HepG2 (cell line): ENCODE results near the gene TBC1D2B. TPM values are rescaled to one million over a fixed set of nuclear protein-coding genes. Genes with fewer than 3 reads are reported as not detected.

Experiments used
- ATAC-seq: fragments of 200-7000 bp; cut with Tn5 transposase; 3 replicates; pipeline ENCODE4 v1.9.1; 2020; ENCODE audit warnings: mild to moderate bottlenecking, moderate library complexity
- BruUV-seq: library from RNA; stranded (reverse); fragments of 400-500 nt; replicated peaks from 2 replicates; lab custom pipeline; 2021; lab: Mats Ljungman, UMichigan
- CTCF ChIA-PET: fragments of 300-600 bp; formaldehyde crosslinking; extraction: SDS; loops from one replicate; lab custom pipeline; 2021; ENCODE audit warnings: low total read pairs, inconsistent platforms, low intra/inter-chr PET ratio; lab: Yijun Ruan, JAX
- POLR2A ChIA-PET: fragments of 350-600 bp; sonication (Branson Sonifier 250); formaldehyde crosslinking; loops from one replicate; lab custom pipeline; 2020; ENCODE audit warnings: antibody characterized with exemption, inconsistent platforms; lab: Yijun Ruan, JAX
- DNase-seq: peaks from one replicate; pipeline ENCODE4 v3.0.0-alpha.2; 2015; ENCODE audit warnings: low spot score
- FAIRE-seq: peaks from 3 replicates; lab custom pipeline; 2011; peaks lifted over from hg19 to GRCh38; lab: Jason Lieb, UNC
- H2AFZ ChIP-seq: one replicate; pipeline ENCODE4 v1.6.1; 2011; ENCODE audit warnings: low read length, inconsistent platforms
- H3K27ac ChIP-seq: fragments of 300-600 bp; 3 replicates; pipeline ENCODE4 v1.8.0; 2011; ENCODE audit warnings: mixed run types, mild to moderate bottlenecking, mixed read lengths, low read length, inconsistent platforms; ENCODE audit not compliant: insufficient read depth; ENCODE audit errors: extremely low read length
- H3K27me3 ChIP-seq, 2 experiments: fragments of 200-600 bp in 1 of 2; 2 replicates in 1 of 2; 3 replicates in 1 of 2; pipeline versions ENCODE4 v1.6.0 to v1.8.0; 2011; ENCODE audit warnings: low read length in 2 of 2, mild to moderate bottlenecking in 2 of 2, moderate library complexity in 2 of 2, inconsistent platforms in 1 of 2; ENCODE audit not compliant: insufficient read depth in 2 of 2, control insufficient read depth in 1 of 2
- H3K36me3 ChIP-seq, 2 experiments: fragments of 200-600 bp in 1 of 2; replicated peaks in 1 of 2; 2 replicates in 1 of 2; 3 replicates in 1 of 2; pipeline versions ENCODE4 v1.5.1 to v1.8.0; 2011; ENCODE audit warnings: low read length in 2 of 2, inconsistent platforms in 1 of 2; ENCODE audit not compliant: insufficient read depth in 2 of 2, control insufficient read depth in 1 of 2
- H3K4me1 ChIP-seq: 2 replicates; pipeline ENCODE4 v1.5.1; 2012; ENCODE audit warnings: low read length, inconsistent platforms; ENCODE audit not compliant: insufficient read depth
- H3K4me2 ChIP-seq: 2 replicates; pipeline ENCODE4 v1.6.0; 2011; ENCODE audit warnings: low read depth, low read length, inconsistent platforms
- H3K4me3 ChIP-seq, 3 experiments: fragments of 200-600 bp in 1 of 3; sonication (generic), shearing (Covaris generic) in 1 of 3; replicated peaks in 1 of 3; 2 replicates each; pipeline ENCODE4 v1.5.1; 2011 to 2016; ENCODE audit warnings: low read length in 3 of 3, inconsistent platforms in 2 of 3, low read depth in 2 of 3, mild to moderate bottlenecking in 2 of 3, control low read depth in 1 of 3, mixed read lengths in 1 of 3; ENCODE audit not compliant: insufficient read depth in 1 of 3
- H3K79me2 ChIP-seq: one replicate; pipeline ENCODE4 v1.6.1; 2011; ENCODE audit warnings: low read length, inconsistent platforms; ENCODE audit not compliant: insufficient read depth
- H3K9ac ChIP-seq: 2 replicates; pipeline ENCODE4 v1.6.0; 2011; ENCODE audit warnings: mild to moderate bottlenecking, low read depth, low read length, inconsistent platforms; ENCODE audit not compliant: insufficient read depth
- H3K9me3 ChIP-seq: 2 replicates; pipeline ENCODE4 v1.5.1; 2012; ENCODE audit warnings: mild to moderate bottlenecking, low read length
- H4K20me1 ChIP-seq: 2 replicates; pipeline ENCODE4 v1.6.0; 2011; ENCODE audit warnings: inconsistent platforms, mild to moderate bottlenecking, low read length, moderate library complexity; ENCODE audit not compliant: insufficient read depth
- ARNT2 ChIP-seq: sonication (generic); formaldehyde crosslinking; IDR thresholded peaks from 2 replicates; pipeline ENCODE4 v1.8.0; 2022; ENCODE audit warnings: mild to moderate bottlenecking, low read depth, missing genetic modification reagents, moderate library complexity
- DNMT1 ChIP-seq: sonication (generic); formaldehyde crosslinking; IDR thresholded peaks from 2 replicates; pipeline ENCODE4 v1.5.1; 2020; ENCODE audit warnings: mild to moderate bottlenecking, missing genetic modification reagents
- GPBP1L1 ChIP-seq: sonication (generic); formaldehyde crosslinking; IDR thresholded peaks from 2 replicates; pipeline ENCODE4 v1.5.0; 2020; ENCODE audit warnings: mild to moderate bottlenecking, missing genetic modification reagents
- HNF4G ChIP-seq, 2 experiments: sonication (generic) in 1 of 2; formaldehyde crosslinking in 1 of 2; IDR thresholded peaks; 2 replicates each; pipeline versions ENCODE4 v1.4.0 to v1.6.1; 2011 to 2020; ENCODE audit warnings: borderline replicate concordance in 2 of 2, low read depth in 2 of 2, mild to moderate bottlenecking in 2 of 2, low read length in 1 of 2, missing genetic modification reagents in 1 of 2, moderate library complexity in 1 of 2
- IRF2 ChIP-seq: IDR thresholded peaks from 2 replicates; pipeline ENCODE4 v1.6.1; 2018; ENCODE audit warnings: missing genetic modification reagents, missing compliant biosample characterization
- JARID2 ChIP-seq: sonication (generic); formaldehyde crosslinking; IDR thresholded peaks from 2 replicates; pipeline ENCODE4 v1.8.1; 2023; ENCODE audit warnings: missing genetic modification reagents, inconsistent platforms; ENCODE audit not compliant: insufficient replicate concordance
- NAIF1 ChIP-seq: sonication (generic); formaldehyde crosslinking; IDR thresholded peaks from 2 replicates; pipeline ENCODE4 v1.5.0; 2020; ENCODE audit warnings: mild to moderate bottlenecking, missing genetic modification reagents, borderline replicate concordance
- SSRP1 ChIP-seq: IDR thresholded peaks from 2 replicates; pipeline ENCODE4 v1.6.1; 2016; ENCODE audit warnings: control low read depth
- ZBTB3 ChIP-seq: sonication (generic); formaldehyde crosslinking; IDR thresholded peaks from 2 replicates; pipeline ENCODE4 v1.4.0; 2020; ENCODE audit warnings: low read depth, mild to moderate bottlenecking, moderate library complexity, missing genetic modification reagents, borderline replicate concordance
- ZBTB37 ChIP-seq: sonication (generic); formaldehyde crosslinking; IDR thresholded peaks from 2 replicates; pipeline ENCODE4 v1.4.0; 2020; ENCODE audit warnings: mild to moderate bottlenecking, missing genetic modification reagents
- ZNF20 ChIP-seq: sonication (generic); formaldehyde crosslinking; IDR thresholded peaks from 2 replicates; pipeline ENCODE4 v1.4.0; 2020; ENCODE audit warnings: mild to moderate bottlenecking, moderate library complexity, missing genetic modification reagents
- ZNF292 ChIP-seq: sonication (generic); formaldehyde crosslinking; IDR thresholded peaks from 2 replicates; pipeline ENCODE4 v1.8.1; 2022; ENCODE audit warnings: mild to moderate bottlenecking, low read depth, missing genetic modification reagents, borderline replicate concordance
- ZNF503 ChIP-seq: sonication (generic); formaldehyde crosslinking; IDR thresholded peaks from 2 replicates; pipeline ENCODE4 v1.4.0; 2020; ENCODE audit warnings: missing genetic modification reagents
- ZNF615 ChIP-seq: sonication (generic); formaldehyde crosslinking; IDR thresholded peaks from 2 replicates; pipeline ENCODE4 v1.5.0; 2020; ENCODE audit warnings: mild to moderate bottlenecking, missing genetic modification reagents, borderline replicate concordance
- WGBS: methylation state at CpG from one replicate; pipeline ENCODE4 v1.1.6; 2017; ENCODE audit warnings: low lambda C conversion rate; 5-methylcytosine and 5-hydroxymethylcytosine counted together
- in situ Hi-C: cut with HindIII; loops from 2 replicates; pipeline ENCODE4 v1.10.0; 2017; ENCODE audit warnings: low pct_unique_long_range_greater_than_20kb; ENCODE audit not compliant: extremely low pct_ligation_motif_present
- intact Hi-C: fragments of 100-400 bp; cut with micrococcal nuclease; formaldehyde crosslinking; loops from one replicate; pipeline ENCODE4 v1.10.0; 2022; ENCODE audit not compliant: unreplicated experiment
- polyA plus RNA-seq, 8 experiments: library from polyadenylated mRNA; depleted of rRNA in 3 of 8; stranded (reverse) in 7 of 8; unstranded in 1 of 8; fragments of >200 nt; fragmentation: Illumina TruSeq in 4 of 8; extraction: Trizol in 4 of 8; gene quantifications; 2 replicates each; pipeline versions ENCODE4 v1.2.1 to v1.2.3, GENCODE V29; 2011 to 2016; ENCODE audit warnings: low read depth in 4 of 8, missing spikeins in 1 of 8, mixed read lengths in 1 of 8; ENCODE audit not compliant: insufficient read depth in 1 of 8
- total RNA-seq, 5 experiments: library from RNA; depleted of rRNA; stranded (reverse); fragments of >200 nt; fragmentation: Illumina TruSeq; extraction: Trizol; gene quantifications; 2 replicates each; pipeline ENCODE4 v1.2.3, GENCODE V29; 2016; ENCODE audit warnings: low read depth in 1 of 5
- TF ChIP-seq, protein P1 (sequence below): IDR thresholded peaks from 2 replicates; pipeline ENCODE4 v1.6.1; 2016
- TF ChIP-seq, protein P2 (sequence below): sonication (generic); formaldehyde crosslinking; IDR thresholded peaks from 2 replicates; pipeline ENCODE4 v1.8.0; 2022; ENCODE audit warnings: mild to moderate bottlenecking, missing genetic modification reagents, moderate library complexity

Gene TBC1D2B
- total and polyA plus RNA-seq, 2 of the 13 experiments (the other 11 are each of a cell fraction or from before 2014, with no cell fraction given): 10.1 to 14.4 TPM

- FAIRE-seq: peak; percentile 90
- WGBS: 41% methylated on average over 6 of the region's 6 CpGs
- intact Hi-C loops: loop anchor here (1.0 kb wide), 1 partner anchor 29 kb away; no protein-coding TSS in a partner anchor
- TF ChIP-seq NAIF1 (no peak), HNF4G (IDR thresholded peaks at IDR 0.05; ENCODE audit: borderline replicate concordance, low read depth, low read length) (no peak; the same call in 1 of the 2 replicates), HNF4G (CRISPR knock-in tag; IDR thresholded peaks at IDR 0.05; ENCODE audit: borderline replicate concordance, low read depth) (no peak), ZNF20 (CRISPR knock-in tag) (no peak), GPBP1L1 (CRISPR knock-in tag) (no peak), ZBTB3 (CRISPR knock-in tag) (no peak), ZBTB37 (CRISPR knock-in tag) (peak; percentile 81; the same call in 1 of the 2 replicates), SSRP1 (CRISPR knock-in tag) (no peak), IRF2 (CRISPR knock-in tag) (0 out of 2 replicates have a peak, but pooled peaks have one; percentile 49), ARNT2 (CRISPR knock-in tag) (no peak), ZNF615 (CRISPR knock-in tag) (no peak), JARID2 (CRISPR knock-in tag) (no peak), ZNF292 (CRISPR knock-in tag) (peak; percentile 19; the same call in 1 of the 2 replicates), DNMT1 (no peak), ZNF503 (CRISPR knock-in tag) (no peak)
- TF ChIP-seq, protein P1, sequence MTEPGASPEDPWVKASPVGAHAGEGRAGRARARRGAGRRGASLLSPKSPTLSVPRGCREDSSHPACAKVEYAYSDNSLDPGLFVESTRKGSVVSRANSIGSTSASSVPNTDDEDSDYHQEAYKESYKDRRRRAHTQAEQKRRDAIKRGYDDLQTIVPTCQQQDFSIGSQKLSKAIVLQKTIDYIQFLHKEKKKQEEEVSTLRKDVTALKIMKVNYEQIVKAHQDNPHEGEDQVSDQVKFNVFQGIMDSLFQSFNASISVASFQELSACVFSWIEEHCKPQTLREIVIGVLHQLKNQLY (CRISPR knock-in tag): 0 out of 2 replicates have a peak, but pooled peaks have one; percentile 40
- TF ChIP-seq, protein P2, sequence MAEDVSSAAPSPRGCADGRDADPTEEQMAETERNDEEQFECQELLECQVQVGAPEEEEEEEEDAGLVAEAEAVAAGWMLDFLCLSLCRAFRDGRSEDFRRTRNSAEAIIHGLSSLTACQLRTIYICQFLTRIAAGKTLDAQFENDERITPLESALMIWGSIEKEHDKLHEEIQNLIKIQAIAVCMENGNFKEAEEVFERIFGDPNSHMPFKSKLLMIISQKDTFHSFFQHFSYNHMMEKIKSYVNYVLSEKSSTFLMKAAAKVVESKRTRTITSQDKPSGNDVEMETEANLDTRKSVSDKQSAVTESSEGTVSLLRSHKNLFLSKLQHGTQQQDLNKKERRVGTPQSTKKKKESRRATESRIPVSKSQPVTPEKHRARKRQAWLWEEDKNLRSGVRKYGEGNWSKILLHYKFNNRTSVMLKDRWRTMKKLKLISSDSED: no peak
Measured at GRCh38 chr15:78035861-78036476, 41.5 kb downstream of the TBC1D2B start.

More at GRCh38 chr15:78035861-78036476, 41.5 kb downstream of the TBC1D2B start:
- no peaks in the 10 kb centered on the region for H3K9me3 ChIP-seq
- H3K4me3 ChIP-seq: no peak overlapping the region; a peak in 1 of 6 replicates
- CTCF ChIA-PET: no interaction called here
- H4K20me1 ChIP-seq: no peaks in the 10 kb centered on the region
- H3K36me3 ChIP-seq: peaks cover 0 to 4% of the 10 kb centered on the region in 2 experiments; a peak in 1 of 5 replicates
- H3K27ac ChIP-seq: peak overlapping the region; percentile 61
- no peaks in the 10 kb centered on the region for H3K27me3 ChIP-seq
- in situ Hi-C loops: no loop called here
- no peaks in the 10 kb centered on the region for H3K79me2 ChIP-seq
- no peak overlapping the region for H2AFZ ChIP-seq
- peak; percentile 85 for DNase-seq
- POLR2A ChIA-PET: interaction anchor here (1.5 to 1.9 kb wide), 2 partner anchors 24 to 30 kb away, joined by 3 to 8 read pairs; no protein-coding TSS in a partner anchor
- peak; percentile 98 for ATAC-seq
- H3K4me1 ChIP-seq: peaks cover 45% of the 10 kb centered on the region
- peak overlapping the region; percentile 50 for H3K4me2 ChIP-seq
- no TSS peak for BruUV-seq
- peak overlapping the region; percentile 8; the same call in 1 of the 2 replicates for H3K9ac ChIP-seq
